Suprapubic skin (tissue), 4 donors: ENCODE data around the gene STIM2. TPM values are rescaled to one million over a fixed set of nuclear protein-coding genes. Genes with fewer than 3 reads are reported as not detected.

ENCODE experiments used
- DNase-seq, 2 donors: peaks; one replicate each; pipeline ENCODE4 v3.0.0-alpha.2; 2019; ENCODE audit warnings: low spot score in 2 of 2
- H3K27ac ChIP-seq: fragments of 200-600 bp; sonication (generic); one replicate; pipeline ENCODE4 v1.5.1; 2019
- H3K27me3 ChIP-seq: fragments of 200-600 bp; sonication (generic); one replicate; pipeline ENCODE4 v1.5.1; 2019
- H3K36me3 ChIP-seq: fragments of 200-600 bp; sonication (generic); one replicate; pipeline ENCODE4 v1.5.1; 2019
- H3K4me1 ChIP-seq: fragments of 200-600 bp; sonication (generic); one replicate; pipeline ENCODE4 v1.5.1; 2019
- H3K4me3 ChIP-seq: fragments of 200-600 bp; sonication (generic); one replicate; pipeline ENCODE4 v1.5.1; 2019; ENCODE audit warnings: mild to moderate bottlenecking
- H3K9me3 ChIP-seq: fragments of 200-600 bp; sonication (generic); one replicate; pipeline ENCODE4 v1.5.1; 2019
- CTCF ChIP-seq, 2 donors: fragments of 200-600 bp in 1 of 2; fragments of 450-650 bp in 1 of 2; sonication (generic) in 1 of 2; IDR thresholded peaks; one replicate each; pipeline ENCODE4 v1.5.1; 2016 to 2019; ENCODE audit warnings: antibody characterized with exemption in 2 of 2, mild to moderate bottlenecking in 1 of 2, moderate library complexity in 1 of 2
- EP300 ChIP-seq: sonication (generic); formaldehyde crosslinking; IDR thresholded peaks from one replicate; pipeline ENCODE4 v1.6.1; 2017; ENCODE audit warnings: antibody characterized with exemption
- POLR2A ChIP-seq, 2 donors: fragments of 450-650 bp; IDR thresholded peaks; one replicate each; pipeline ENCODE4 v1.6.1; 2017; ENCODE audit warnings: antibody characterized with exemption in 2 of 2, mild to moderate bottlenecking in 2 of 2, moderate library complexity in 2 of 2
- POLR2AphosphoS5 ChIP-seq, 3 donors: sonication (generic); formaldehyde crosslinking; IDR thresholded peaks; one replicate each; pipeline ENCODE4 v1.6.1; 2017; ENCODE audit warnings: antibody characterized with exemption in 3 of 3
- WGBS: methylation state at CpG from one replicate; pipeline ENCODE4 v1.1.5; 2018; 5-methylcytosine and 5-hydroxymethylcytosine counted together
- total RNA-seq, 4 donors: library from RNA; depleted of rRNA; stranded (reverse); fragments of >200 nt; gene quantifications; one replicate each; pipeline ENCODE4 v1.1.0, GENCODE V29; 2016

The STIM2 gene
- total RNA-seq, 4 donors from 2014 or later: 20.2 to 37.3 (median 27.5) TPM

GRCh38 chr4:26860922-26861433, 337 bp downstream of the STIM2 start:
- H3K9me3 ChIP-seq: no peaks in the 10 kb centered on the region
- 2% methylated on average over 12 of the region's 70 CpGs for WGBS
- H3K4me1 ChIP-seq: peaks cover 60% of the 10 kb centered on the region
- no peaks in the 10 kb centered on the region for H3K36me3 ChIP-seq
- H3K27ac ChIP-seq: peak overlapping the region; percentile 98
- TF ChIP-seq CTCF (IDR thresholded peaks at IDR 0.05): no peak
- TF ChIP-seq EP300: no peak
- no peak for TF ChIP-seq POLR2AphosphoS5 (IDR thresholded peaks at IDR 0.05)
- no peak for TF ChIP-seq POLR2A (IDR thresholded peaks at IDR 0.05)
- peak; percentile 72 to 84 for DNase-seq
- peak overlapping the region; percentile 98 for H3K4me3 ChIP-seq
- H3K27me3 ChIP-seq: no peaks in the 10 kb centered on the region

- DNase-seq: peak; percentile 84 to 85
- Histone ChIP-seq H3K9me3 (no peaks in the 10 kb centered on the region), H3K27me3 (no peaks in the 10 kb centered on the region), H3K36me3 (no peaks in the 10 kb centered on the region), H3K27ac (peak overlapping the region; percentile 98), H3K4me1 (peaks cover 65% of the 10 kb centered on the region), H3K4me3 (peak overlapping the region; percentile 98)
- under 1% methylated on average over 35 of the region's 36 CpGs for WGBS
- TF ChIP-seq CTCF (IDR thresholded peaks at IDR 0.05) (no peak), EP300 (no peak), POLR2A (IDR thresholded peaks at IDR 0.05) (no peak), POLR2AphosphoS5 (IDR thresholded peaks at IDR 0.05) (no peak)
These were observed 969 bp downstream of the STIM2 start for GRCh38 chr4:26861434-26862186.

- no peak for DNase-seq
- WGBS: 6% methylated on average over 3 of the region's 3 CpGs
- H3K27me3 ChIP-seq: no peaks in the 10 kb centered on the region
- H3K4me1 ChIP-seq: peaks cover 63% of the 10 kb centered on the region
- no peaks in the 10 kb centered on the region for H3K9me3 ChIP-seq
- TF ChIP-seq POLR2AphosphoS5 (IDR thresholded peaks at IDR 0.05) (no peak), POLR2A (IDR thresholded peaks at IDR 0.05) (no peak), EP300 (no peak), CTCF (IDR thresholded peaks at IDR 0.05) (no peak)
- H3K27ac ChIP-seq: peak overlapping the region; percentile 98
- no peaks in the 10 kb centered on the region for H3K36me3 ChIP-seq
- peak overlapping the region; percentile 98 for H3K4me3 ChIP-seq
These were observed 1.8 kb downstream of the STIM2 start for GRCh38 chr4:26862381-26862915.

GRCh38 chr4:26863512-26863911, 2.9 kb downstream of the STIM2 start:
- H3K27ac ChIP-seq: no peak overlapping the region
- peak overlapping the region; percentile 98 for H3K4me3 ChIP-seq
- H3K27me3 ChIP-seq: no peaks in the 10 kb centered on the region
- 56% methylated on average over 5 of the region's 5 CpGs for WGBS
- DNase-seq: no peak
- no peaks in the 10 kb centered on the region for H3K9me3 ChIP-seq
- H3K4me1 ChIP-seq: peaks cover 66% of the 10 kb centered on the region
- no peaks in the 10 kb centered on the region for H3K36me3 ChIP-seq
- TF ChIP-seq EP300: no peak
- no peak for TF ChIP-seq POLR2AphosphoS5 (IDR thresholded peaks at IDR 0.05)
- no peak for TF ChIP-seq CTCF (IDR thresholded peaks at IDR 0.05)
- TF ChIP-seq POLR2A (IDR thresholded peaks at IDR 0.05): no peak

GRCh38 chr4:26864899-26865298, 4.3 kb downstream of the STIM2 start:
- Histone ChIP-seq H3K4me3 (no peak overlapping the region), H3K4me1 (peaks cover 54% of the 10 kb centered on the region), H3K27me3 (no peaks in the 10 kb centered on the region), H3K9me3 (no peaks in the 10 kb centered on the region), H3K36me3 (no peaks in the 10 kb centered on the region), H3K27ac (no peak overlapping the region)
- DNase-seq: no peak
- TF ChIP-seq POLR2AphosphoS5 (IDR thresholded peaks at IDR 0.05): no peak
- TF ChIP-seq EP300: no peak
- TF ChIP-seq CTCF (IDR thresholded peaks at IDR 0.05): no peak
- no peak for TF ChIP-seq POLR2A (IDR thresholded peaks at IDR 0.05)
- WGBS: 69% methylated on average over 3 of the region's 3 CpGs
